Tibial nerve (tissue), 4 donors: ENCODE measurements around the gene PTPN14.

Experiments
- EP300 ChIP-seq, 2 donors: sonication (generic); formaldehyde crosslinking; IDR thresholded peaks; one replicate each; pipeline ENCODE4 v1.6.1; 2017; ENCODE audit warnings: antibody characterized with exemption in 2 of 2, mild to moderate bottlenecking in 1 of 2
- POLR2A ChIP-seq, 2 donors: fragments of 450-650 bp; IDR thresholded peaks; one replicate each; pipeline ENCODE4 v1.6.1; 2017; ENCODE audit warnings: antibody characterized with exemption in 2 of 2, mild to moderate bottlenecking in 2 of 2, moderate library complexity in 2 of 2
- TF ChIP-seq, protein P1 (sequence below), 5 experiments: fragments of 200-600 bp in 3 of 5; fragments of 450-650 bp in 2 of 5; sonication (generic) in 3 of 5; IDR thresholded peaks; one replicate each; pipeline ENCODE4 v1.5.1; 2016 to 2019; ENCODE audit warnings: antibody characterized with exemption in 5 of 5, mild to moderate bottlenecking in 3 of 5, moderate library complexity in 2 of 5

DNA sequence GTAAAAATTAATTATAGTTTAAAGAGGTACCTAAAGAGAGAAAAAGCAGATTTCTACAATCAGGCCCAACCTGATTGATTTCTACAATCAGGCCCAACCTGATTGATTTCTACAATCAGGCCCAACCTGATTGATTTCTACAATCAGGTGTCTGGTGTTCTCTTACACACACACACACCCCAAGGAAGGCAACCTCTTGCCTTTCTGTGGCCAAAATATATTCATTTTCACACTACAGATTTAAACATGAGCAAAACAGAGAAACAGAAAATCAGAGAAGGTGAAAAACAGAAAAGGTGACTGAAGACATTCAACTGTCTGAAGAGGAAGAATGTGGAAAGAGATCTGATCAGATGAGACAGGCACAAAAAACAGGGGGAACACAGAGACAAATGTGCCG lies 166.0 kb downstream of the PTPN14 start:
- TF ChIP-seq POLR2A (IDR thresholded peaks at IDR 0.05): no peak
- TF ChIP-seq, protein P1, sequence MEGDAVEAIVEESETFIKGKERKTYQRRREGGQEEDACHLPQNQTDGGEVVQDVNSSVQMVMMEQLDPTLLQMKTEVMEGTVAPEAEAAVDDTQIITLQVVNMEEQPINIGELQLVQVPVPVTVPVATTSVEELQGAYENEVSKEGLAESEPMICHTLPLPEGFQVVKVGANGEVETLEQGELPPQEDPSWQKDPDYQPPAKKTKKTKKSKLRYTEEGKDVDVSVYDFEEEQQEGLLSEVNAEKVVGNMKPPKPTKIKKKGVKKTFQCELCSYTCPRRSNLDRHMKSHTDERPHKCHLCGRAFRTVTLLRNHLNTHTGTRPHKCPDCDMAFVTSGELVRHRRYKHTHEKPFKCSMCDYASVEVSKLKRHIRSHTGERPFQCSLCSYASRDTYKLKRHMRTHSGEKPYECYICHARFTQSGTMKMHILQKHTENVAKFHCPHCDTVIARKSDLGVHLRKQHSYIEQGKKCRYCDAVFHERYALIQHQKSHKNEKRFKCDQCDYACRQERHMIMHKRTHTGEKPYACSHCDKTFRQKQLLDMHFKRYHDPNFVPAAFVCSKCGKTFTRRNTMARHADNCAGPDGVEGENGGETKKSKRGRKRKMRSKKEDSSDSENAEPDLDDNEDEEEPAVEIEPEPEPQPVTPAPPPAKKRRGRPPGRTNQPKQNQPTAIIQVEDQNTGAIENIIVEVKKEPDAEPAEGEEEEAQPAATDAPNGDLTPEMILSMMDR (IDR thresholded peaks at IDR 0.05): no peak
- TF ChIP-seq EP300 (IDR thresholded peaks at IDR 0.05): no peak
